Measurements from ENCODE around the gene AFF2.

Gene AFF2

GRCh38 chrX:148784137-148784536 is 283.7 kb downstream of the AFF2 start:
- H3K9me3 ChIP-seq (ENCODE audit: control insufficient read depth, low read length), result no peaks in the 10 kb centered on the region
- no peak overlapping the region for H3K4me3 ChIP-seq (ENCODE audit: low read depth, low read length)
- H3K79me2 ChIP-seq, result no peaks in the 10 kb centered on the region
- no peak overlapping the region for H3K4me2 ChIP-seq (ENCODE audit: low read length)
- H3K27ac ChIP-seq, result no peak overlapping the region
- H3K4me1 ChIP-seq, result no peaks in the 10 kb centered on the region
- no peaks in the 10 kb centered on the region for H3K36me3 ChIP-seq (ENCODE audit: control insufficient read depth, insufficient read depth, low read length)
- H2AFZ ChIP-seq, result no peak overlapping the region
- H3K27me3 ChIP-seq (ENCODE audit: control insufficient read depth, insufficient read depth, low read length), result no peaks in the 10 kb centered on the region
- H3K9ac ChIP-seq, result no peak overlapping the region
- TF ChIP-seq CTCF (IDR thresholded peaks at IDR 0.05), result no peak

GRCh38 chrX:148784856-148785255 is 284.4 kb downstream of the AFF2 start:
- Histone ChIP-seq H3K27ac (no peak overlapping the region), H3K4me1 (no peaks in the 10 kb centered on the region), H3K36me3 (ENCODE audit: control insufficient read depth, insufficient read depth, low read length) (no peaks in the 10 kb centered on the region), H3K79me2 (no peaks in the 10 kb centered on the region), H3K4me3 (ENCODE audit: low read depth, low read length) (no peak overlapping the region), H3K27me3 (ENCODE audit: control insufficient read depth, insufficient read depth, low read length) (no peaks in the 10 kb centered on the region), H3K9ac (no peak overlapping the region), H2AFZ (no peak overlapping the region), H3K4me2 (ENCODE audit: low read length) (no peak overlapping the region), H3K9me3 (ENCODE audit: control insufficient read depth, low read length) (no peaks in the 10 kb centered on the region)
- TF ChIP-seq CTCF (IDR thresholded peaks at IDR 0.05), result no peak

DNA sequence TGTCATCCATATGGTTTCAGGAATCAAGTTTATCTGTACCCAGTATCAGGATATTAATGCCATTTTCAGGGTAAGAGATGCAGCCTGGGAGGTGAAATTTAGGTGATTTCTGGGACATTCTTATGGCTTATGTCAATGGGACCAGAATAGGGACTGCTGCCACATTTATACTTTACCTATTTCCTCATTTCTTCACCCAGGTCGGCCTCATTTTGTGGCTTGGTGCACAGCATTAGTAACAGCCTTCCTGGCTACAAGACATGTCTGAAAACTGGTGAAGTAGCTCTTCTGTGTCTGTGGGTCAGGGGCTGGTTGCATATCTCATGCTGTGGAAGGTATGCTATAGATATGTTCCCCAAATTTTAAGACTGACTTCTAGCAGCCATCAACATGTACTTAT is 284.8 kb downstream of the AFF2 start:
- H3K4me3 ChIP-seq (ENCODE audit: low read depth, low read length), result no peak overlapping the region
- TF ChIP-seq CTCF (IDR thresholded peaks at IDR 0.05), result no peak
- H3K9me3 ChIP-seq (ENCODE audit: control insufficient read depth, low read length), result no peaks in the 10 kb centered on the region
- H2AFZ ChIP-seq, result no peak overlapping the region
- no peaks in the 10 kb centered on the region for H3K4me1 ChIP-seq
- H3K27me3 ChIP-seq (ENCODE audit: control insufficient read depth, insufficient read depth, low read length), result no peaks in the 10 kb centered on the region
- no peak overlapping the region for H3K27ac ChIP-seq
- H3K79me2 ChIP-seq, result no peaks in the 10 kb centered on the region
- H3K4me2 ChIP-seq (ENCODE audit: low read length), result no peak overlapping the region
- no peak overlapping the region for H3K9ac ChIP-seq
- no peaks in the 10 kb centered on the region for H3K36me3 ChIP-seq (ENCODE audit: control insufficient read depth, insufficient read depth, low read length)

DNA sequence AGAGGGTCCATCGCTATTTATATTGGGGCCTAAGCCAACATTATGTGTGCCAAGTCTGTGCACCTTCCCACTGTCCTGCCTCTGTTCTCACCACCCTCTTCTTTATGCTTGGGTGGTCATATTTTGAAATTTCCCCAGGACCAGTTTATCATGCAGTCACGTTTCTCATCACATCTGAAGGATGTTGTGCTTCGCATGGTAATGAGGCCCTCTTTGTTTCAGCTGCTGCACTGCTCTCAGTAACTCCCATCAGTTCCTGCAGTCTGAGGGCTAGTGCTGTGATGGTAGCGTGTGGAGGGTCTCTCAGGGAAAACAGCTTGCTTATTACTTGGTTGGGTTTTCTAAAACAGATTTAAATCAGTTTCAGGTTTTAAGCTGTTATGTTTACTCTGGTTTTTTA is 288.0 kb downstream of the AFF2 start:
- H3K36me3 ChIP-seq (ENCODE audit: control insufficient read depth, insufficient read depth, low read length), result no peaks in the 10 kb centered on the region
- TF ChIP-seq CTCF (IDR thresholded peaks at IDR 0.05), result no peak
- H3K4me3 ChIP-seq (ENCODE audit: low read depth, low read length), result no peak overlapping the region
- no peaks in the 10 kb centered on the region for H3K4me1 ChIP-seq
- no peak overlapping the region for H3K9ac ChIP-seq
- no peak overlapping the region for H2AFZ ChIP-seq
- no peaks in the 10 kb centered on the region for H3K9me3 ChIP-seq (ENCODE audit: control insufficient read depth, low read length)
- no peaks in the 10 kb centered on the region for H3K79me2 ChIP-seq
- H3K27ac ChIP-seq, result no peak overlapping the region
- no peak overlapping the region for H3K4me2 ChIP-seq (ENCODE audit: low read length)
- no peaks in the 10 kb centered on the region for H3K27me3 ChIP-seq (ENCODE audit: control insufficient read depth, insufficient read depth, low read length)

- Histone ChIP-seq H3K27me3 (ENCODE audit: control insufficient read depth, insufficient read depth, low read length) (no peaks in the 10 kb centered on the region), H3K4me3 (ENCODE audit: low read depth, low read length) (no peak overlapping the region), H3K9me3 (ENCODE audit: control insufficient read depth, low read length) (no peaks in the 10 kb centered on the region), H3K27ac (no peak overlapping the region), H3K36me3 (ENCODE audit: control insufficient read depth, insufficient read depth, low read length) (no peaks in the 10 kb centered on the region), H3K4me2 (ENCODE audit: low read length) (no peak overlapping the region), H3K9ac (no peak overlapping the region), H3K79me2 (no peaks in the 10 kb centered on the region), H2AFZ (no peak overlapping the region), H3K4me1 (no peaks in the 10 kb centered on the region)
- TF ChIP-seq CTCF (IDR thresholded peaks at IDR 0.05), result no peak
These were observed 293.9 kb downstream of the AFF2 start for GRCh38 chrX:148794350-148794749.
